Measurements from ENCODE around the gene AGMAT. TPM values are rescaled to one million over a fixed set of nuclear protein-coding genes. Genes with fewer than 3 reads are reported as not detected.

AGMAT gene
- total and polyA plus RNA-seq, 11 donors, result 0.08 to 0.53 (median 0.22) TPM; not detected in 6

GRCh38 chr1:15577691-15578090 is 7.2 kb downstream of the AGMAT start:
- Histone ChIP-seq H3K27me3 (no peaks in the 10 kb centered on the region), H3K36me3 (no peaks in the 10 kb centered on the region), H3K9me3 (no peaks in the 10 kb centered on the region), H3K4me3 (no peak overlapping the region), H3K27ac (no peak overlapping the region), H3K4me1 (peaks cover 0 to 29% (median 0%) of the 10 kb centered on the region in 12 donors)
- WGBS, 4 donors, result 56 to 87% (median 69%) methylated on average over 4 of the region's 4 CpGs
- no peak for TF ChIP-seq POLR2A (IDR thresholded peaks at IDR 0.05)
- TF ChIP-seq, protein P1, sequence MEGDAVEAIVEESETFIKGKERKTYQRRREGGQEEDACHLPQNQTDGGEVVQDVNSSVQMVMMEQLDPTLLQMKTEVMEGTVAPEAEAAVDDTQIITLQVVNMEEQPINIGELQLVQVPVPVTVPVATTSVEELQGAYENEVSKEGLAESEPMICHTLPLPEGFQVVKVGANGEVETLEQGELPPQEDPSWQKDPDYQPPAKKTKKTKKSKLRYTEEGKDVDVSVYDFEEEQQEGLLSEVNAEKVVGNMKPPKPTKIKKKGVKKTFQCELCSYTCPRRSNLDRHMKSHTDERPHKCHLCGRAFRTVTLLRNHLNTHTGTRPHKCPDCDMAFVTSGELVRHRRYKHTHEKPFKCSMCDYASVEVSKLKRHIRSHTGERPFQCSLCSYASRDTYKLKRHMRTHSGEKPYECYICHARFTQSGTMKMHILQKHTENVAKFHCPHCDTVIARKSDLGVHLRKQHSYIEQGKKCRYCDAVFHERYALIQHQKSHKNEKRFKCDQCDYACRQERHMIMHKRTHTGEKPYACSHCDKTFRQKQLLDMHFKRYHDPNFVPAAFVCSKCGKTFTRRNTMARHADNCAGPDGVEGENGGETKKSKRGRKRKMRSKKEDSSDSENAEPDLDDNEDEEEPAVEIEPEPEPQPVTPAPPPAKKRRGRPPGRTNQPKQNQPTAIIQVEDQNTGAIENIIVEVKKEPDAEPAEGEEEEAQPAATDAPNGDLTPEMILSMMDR (IDR thresholded peaks at IDR 0.05), result no peak
- DNase-seq, result no peak
- intact Hi-C loops (cut with DNase I), result loop anchor here in 1 of 10 donors (10.0 kb wide), 1 partner anchor 77 kb away; a partner anchor contains a TSS
- no peak for ATAC-seq

DNA sequence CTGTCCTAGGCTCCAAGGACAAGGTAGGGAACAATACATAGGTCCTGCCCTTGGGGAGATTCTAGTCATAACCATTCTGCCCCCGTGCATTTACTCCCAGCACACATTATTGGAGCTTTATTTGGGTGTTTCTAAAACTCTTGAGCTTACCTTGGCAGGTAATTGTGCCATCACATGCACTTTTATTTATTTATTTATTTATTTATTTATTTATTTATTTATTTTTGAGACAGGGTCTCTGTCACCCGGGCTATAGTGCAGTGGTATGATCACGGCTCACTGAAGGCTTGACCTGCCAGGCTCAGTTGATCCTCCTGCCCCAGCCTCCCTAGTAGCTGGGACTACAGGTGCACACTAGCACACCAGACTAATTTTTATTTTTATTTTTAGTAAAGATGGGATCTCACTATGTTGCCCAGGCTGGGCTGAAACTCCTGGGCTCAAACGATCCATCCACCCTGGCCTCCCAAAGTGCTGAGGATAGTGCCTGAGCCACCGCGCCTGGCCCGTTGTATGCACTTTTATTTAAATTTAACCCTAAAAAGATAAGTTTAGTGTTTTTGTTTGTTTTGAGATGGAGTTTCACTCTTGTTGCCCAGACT is 9.2 kb downstream of the AGMAT start:
- TF ChIP-seq, protein P1 (IDR thresholded peaks at IDR 0.05), result no peak
- no peak for TF ChIP-seq POLR2A (IDR thresholded peaks at IDR 0.05)
- intact Hi-C loops (cut with DNase I), result loop anchor here in 1 of 10 donors (10.0 kb wide), 1 partner anchor 79 kb away; a partner anchor contains a TSS

DNA sequence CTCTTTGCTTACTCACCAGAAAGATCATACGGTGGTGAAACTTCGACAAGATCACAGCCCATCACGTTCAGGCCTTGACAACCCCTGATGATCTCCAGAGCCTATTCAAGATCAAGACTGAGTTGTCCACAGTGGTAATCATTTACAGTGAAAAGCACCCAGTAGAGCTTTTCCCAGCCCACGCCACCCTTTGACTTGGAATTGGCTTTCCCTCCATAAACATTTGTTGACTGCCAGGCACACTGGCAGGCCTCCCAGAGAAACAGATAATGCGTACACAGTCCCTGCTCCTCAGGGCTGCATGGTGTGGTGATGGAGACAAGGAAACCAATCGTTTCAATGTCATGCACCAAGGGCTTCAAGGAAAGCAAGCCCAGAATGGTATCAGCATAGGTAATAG is 10.1 kb downstream of the AGMAT start:
- Histone ChIP-seq H3K4me1 (peaks cover 0 to 20% (median 0%) of the 10 kb centered on the region in 12 donors), H3K27me3 (no peaks in the 10 kb centered on the region), H3K9me3 (no peaks in the 10 kb centered on the region), H3K4me3 (no peak overlapping the region), H3K36me3 (peaks cover 0 to 22% (median 12%) of the 10 kb centered on the region in 9 donors), H3K27ac (no peak overlapping the region)
- TF ChIP-seq POLR2A (IDR thresholded peaks at IDR 0.05), result no peak
- TF ChIP-seq, protein P1 (IDR thresholded peaks at IDR 0.05), result no peak
- peak; percentile 43 to 75 (median 70) for ATAC-seq
- WGBS, 4 donors, result 48 to 62% (median 59%) methylated on average over 6 of the region's 6 CpGs
- intact Hi-C loops (cut with DNase I), result loop anchor here in 1 of 10 donors (10.0 kb wide), 1 partner anchor 80 kb away; a partner anchor contains a TSS
- peak in 1 of 5 donors; percentile 38 for DNase-seq

More for the DNA sequence above, 9.2 kb downstream of the AGMAT start:
- H3K4me1 ChIP-seq, result peaks cover 0 to 29% (median 0%) of the 10 kb centered on the region in 12 donors
- no peaks in the 10 kb centered on the region for H3K27me3 ChIP-seq
- H3K9me3 ChIP-seq, result no peaks in the 10 kb centered on the region
- ATAC-seq (no peak), DNase-seq (no peak)
- no peak overlapping the region for H3K27ac ChIP-seq
- peaks cover 0 to 13% (median 4%) of the 10 kb centered on the region in 9 donors for H3K36me3 ChIP-seq
- no peak overlapping the region for H3K4me3 ChIP-seq
- WGBS, 4 donors, result 96 to 98% (median 97%) methylated on average over 7 of the region's 7 CpGs

DNA sequence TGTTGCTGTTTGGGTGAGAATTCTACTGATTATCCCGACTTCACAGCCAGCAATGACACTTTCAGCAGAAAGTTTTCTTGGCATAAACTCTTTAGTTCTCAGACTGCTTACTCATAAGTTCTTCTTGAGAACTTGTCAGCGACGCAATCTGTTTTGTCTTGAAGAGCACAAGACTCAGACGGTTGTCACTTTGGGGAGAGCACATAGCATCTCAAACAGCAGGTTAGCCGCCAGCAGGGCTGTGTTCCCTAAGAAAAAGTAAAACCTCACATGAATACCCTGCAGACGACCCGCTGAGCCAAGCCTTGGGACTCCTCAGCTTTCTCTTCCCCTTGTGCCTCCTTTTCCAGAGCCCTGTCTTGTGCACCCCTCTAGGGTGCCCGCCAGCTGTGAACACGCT is 11.4 kb downstream of the AGMAT start:
- peaks cover 0 to 35% (median 24%) of the 10 kb centered on the region in 9 donors for H3K36me3 ChIP-seq
- H3K9me3 ChIP-seq, result no peaks in the 10 kb centered on the region
- 80 to 85% (median 83%) methylated on average over 9 of the region's 9 CpGs for WGBS, 4 donors
- H3K4me1 ChIP-seq, result peaks cover 0 to 8% (median 0%) of the 10 kb centered on the region in 12 donors
- no peaks in the 10 kb centered on the region for H3K27me3 ChIP-seq
- ATAC-seq, result peak in 2 of 4 donors; percentile 23 to 54
- no peak for DNase-seq
- intact Hi-C loops (cut with DNase I), result loop anchor here in 1 of 10 donors (10.0 kb wide), 1 partner anchor 81 kb away; a partner anchor contains a TSS
- no peak overlapping the region for H3K27ac ChIP-seq
- no peak overlapping the region for H3K4me3 ChIP-seq
- TF ChIP-seq POLR2A (IDR thresholded peaks at IDR 0.05), result no peak
- TF ChIP-seq, protein P1 (IDR thresholded peaks at IDR 0.05), result no peak
